ENCODE data around the gene STAP2. TPM values are rescaled to one million over a fixed set of nuclear protein-coding genes. Genes with fewer than 3 reads are reported as not detected.

STAP2 gene
- total RNA-seq, 2 experiments from 2014 or later: 1.7 to 1.8 TPM

DNA sequence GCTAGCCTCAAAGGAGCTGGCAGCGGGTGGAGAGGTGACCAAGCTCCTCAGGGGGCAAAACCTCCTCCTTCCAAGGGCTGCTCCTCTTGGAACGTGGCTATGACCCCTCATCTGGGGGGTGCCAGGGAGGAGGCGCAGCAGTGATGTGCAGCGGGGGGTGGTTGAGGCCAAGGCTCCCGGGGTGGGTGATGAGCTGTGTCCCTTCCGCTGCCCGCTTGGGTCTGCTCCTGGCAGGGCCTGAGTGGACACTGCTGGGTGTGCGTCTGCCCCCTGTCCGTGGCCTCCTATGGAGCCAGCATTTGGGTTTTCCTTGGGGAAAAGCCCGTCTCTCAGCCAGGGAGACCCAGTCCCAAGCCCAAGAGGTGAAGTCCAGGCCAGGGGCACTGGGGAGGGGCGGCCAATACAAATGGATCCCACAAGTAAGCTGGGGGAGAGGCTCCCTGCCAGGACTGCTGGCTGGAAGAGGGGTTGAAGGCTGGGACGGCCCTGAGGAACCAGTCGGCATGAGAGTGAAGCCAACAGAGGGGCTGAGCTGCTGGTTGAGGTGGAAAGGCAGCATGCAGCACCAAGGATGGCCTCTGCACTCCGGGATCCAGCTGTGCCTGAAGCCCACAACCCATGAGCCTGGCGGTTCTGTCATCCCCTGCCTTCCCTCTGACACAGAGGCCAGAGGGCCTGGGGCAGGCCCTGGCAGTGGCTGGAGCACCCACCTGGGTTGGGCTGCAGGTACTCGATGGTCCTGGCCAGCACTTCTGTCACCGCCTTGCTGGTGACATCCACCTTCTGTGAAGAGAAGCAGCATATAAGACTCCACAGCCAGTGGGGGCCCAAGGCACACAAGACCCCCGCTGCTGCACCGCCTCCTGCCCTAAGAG lies 27.4 kb upstream of the STAP2 start:
- no peak overlapping the region for H3K27ac ChIP-seq (ENCODE audit: low read depth in 1 of 2, low read length in 2 of 2)

DNA sequence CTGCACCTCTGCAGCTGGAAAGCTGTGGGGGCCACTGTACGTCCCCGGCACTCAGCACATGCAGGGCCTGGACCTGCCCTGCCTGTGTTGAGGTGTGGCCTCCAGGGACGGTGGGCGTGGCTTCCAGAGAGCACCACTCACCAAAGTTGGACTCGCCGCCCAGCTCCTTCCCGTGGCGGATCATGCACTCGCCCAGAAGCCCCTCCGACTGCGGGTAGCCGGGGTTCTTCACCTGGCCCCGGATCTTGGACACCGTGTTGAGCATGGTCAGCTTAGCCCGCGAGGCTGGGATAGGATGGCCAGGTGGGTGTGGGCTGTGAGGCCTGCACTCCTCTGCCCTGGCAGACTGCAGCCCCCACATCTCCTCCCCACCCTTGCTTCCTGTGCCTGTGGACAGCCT lies 26.7 kb upstream of the STAP2 start:
- ChIA-PET CTCF (interaction anchor here (1.3 kb wide), 1 partner anchor 35 kb away, joined by 5 read pairs; the partner anchor contains the start of gene SH3GL1), POLR2A (interaction anchor here (1.4 to 1.6 kb wide), 2 partner anchors 14 to 22 kb away, joined by 4 read pairs; partner anchors contain the start of gene MPND)
- Histone ChIP-seq H3K4me3 (ENCODE audit: low read length) (no peak overlapping the region), H3K36me3 (ENCODE audit: insufficient read depth, low read length) (peaks cover 61% of the 10 kb centered on the region), H3K9me3 (ENCODE audit: control insufficient read depth in 1 of 2, insufficient read depth in 1 of 2, low read length in 2 of 2) (no peaks in the 10 kb centered on the region), H3K27ac (ENCODE audit: low read depth in 1 of 2, low read length in 2 of 2) (no peak overlapping the region), H3K4me1 (ENCODE audit: insufficient read depth, low read length) (peaks cover 30% of the 10 kb centered on the region), H3K27me3 (ENCODE audit: control insufficient read depth in 1 of 2, insufficient read depth in 2 of 2, low read length in 2 of 2) (no peaks in the 10 kb centered on the region)
- Mint-ChIP-seq H3K27me3 (no peaks in the 10 kb centered on the region), H3K4me1 (ENCODE audit: low read depth) (peaks cover 22% of the 10 kb centered on the region), H3K36me3 (ENCODE audit: low read depth) (peaks cover 21% of the 10 kb centered on the region), H3K27ac (no peak overlapping the region), H3K9me3 (no peaks in the 10 kb centered on the region), H3K4me3 (no peak overlapping the region)
- TF ChIP-seq, protein P1, sequence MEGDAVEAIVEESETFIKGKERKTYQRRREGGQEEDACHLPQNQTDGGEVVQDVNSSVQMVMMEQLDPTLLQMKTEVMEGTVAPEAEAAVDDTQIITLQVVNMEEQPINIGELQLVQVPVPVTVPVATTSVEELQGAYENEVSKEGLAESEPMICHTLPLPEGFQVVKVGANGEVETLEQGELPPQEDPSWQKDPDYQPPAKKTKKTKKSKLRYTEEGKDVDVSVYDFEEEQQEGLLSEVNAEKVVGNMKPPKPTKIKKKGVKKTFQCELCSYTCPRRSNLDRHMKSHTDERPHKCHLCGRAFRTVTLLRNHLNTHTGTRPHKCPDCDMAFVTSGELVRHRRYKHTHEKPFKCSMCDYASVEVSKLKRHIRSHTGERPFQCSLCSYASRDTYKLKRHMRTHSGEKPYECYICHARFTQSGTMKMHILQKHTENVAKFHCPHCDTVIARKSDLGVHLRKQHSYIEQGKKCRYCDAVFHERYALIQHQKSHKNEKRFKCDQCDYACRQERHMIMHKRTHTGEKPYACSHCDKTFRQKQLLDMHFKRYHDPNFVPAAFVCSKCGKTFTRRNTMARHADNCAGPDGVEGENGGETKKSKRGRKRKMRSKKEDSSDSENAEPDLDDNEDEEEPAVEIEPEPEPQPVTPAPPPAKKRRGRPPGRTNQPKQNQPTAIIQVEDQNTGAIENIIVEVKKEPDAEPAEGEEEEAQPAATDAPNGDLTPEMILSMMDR (IDR thresholded peaks at IDR 0.05): no peak
- intact Hi-C loops (cut with DNase I, micrococcal nuclease): no loop called here
- ATAC-seq (ENCODE audit: poor library complexity): no peak
- DNase-seq: no peak

More for the DNA sequence above, 27.4 kb upstream of the STAP2 start:
- H3K4me1 ChIP-seq (ENCODE audit: insufficient read depth, low read length): peaks cover 37% of the 10 kb centered on the region
- H3K4me3 Mint-ChIP-seq: no peak overlapping the region
- ChIA-PET POLR2A (interaction anchor here (1.3 to 1.6 kb wide), 3 partner anchors 13 to 34 kb away, joined by 3 to 4 read pairs (median 4); partner anchors contain the start of genes MPND and SH3GL1), CTCF (interaction anchor here (1.3 to 4.6 kb wide), 2 partner anchors 34 to 35 kb away, joined by 5 to 63 read pairs; partner anchors contain the start of genes CHAF1A and SH3GL1)
- no peak for DNase-seq
- no peaks in the 10 kb centered on the region for H3K9me3 ChIP-seq (ENCODE audit: control insufficient read depth in 1 of 2, insufficient read depth in 1 of 2, low read length in 2 of 2)
- peaks cover 28% of the 10 kb centered on the region for H3K4me1 Mint-ChIP-seq (ENCODE audit: low read depth)
- no peaks in the 10 kb centered on the region for H3K27me3 ChIP-seq (ENCODE audit: control insufficient read depth in 1 of 2, insufficient read depth in 2 of 2, low read length in 2 of 2)
- ATAC-seq (ENCODE audit: poor library complexity): no peak
- peaks cover 14% of the 10 kb centered on the region for H3K36me3 Mint-ChIP-seq (ENCODE audit: low read depth)
- no peaks in the 10 kb centered on the region for H3K9me3 Mint-ChIP-seq
- TF ChIP-seq, protein P1 (IDR thresholded peaks at IDR 0.05): no peak
- no peaks in the 10 kb centered on the region for H3K27me3 Mint-ChIP-seq
- no peak overlapping the region for H3K4me3 ChIP-seq (ENCODE audit: low read length)
- no peak overlapping the region for H3K27ac Mint-ChIP-seq
- peaks cover 55% of the 10 kb centered on the region for H3K36me3 ChIP-seq (ENCODE audit: insufficient read depth, low read length)
- intact Hi-C loops (cut with DNase I, micrococcal nuclease): no loop called here

DNA sequence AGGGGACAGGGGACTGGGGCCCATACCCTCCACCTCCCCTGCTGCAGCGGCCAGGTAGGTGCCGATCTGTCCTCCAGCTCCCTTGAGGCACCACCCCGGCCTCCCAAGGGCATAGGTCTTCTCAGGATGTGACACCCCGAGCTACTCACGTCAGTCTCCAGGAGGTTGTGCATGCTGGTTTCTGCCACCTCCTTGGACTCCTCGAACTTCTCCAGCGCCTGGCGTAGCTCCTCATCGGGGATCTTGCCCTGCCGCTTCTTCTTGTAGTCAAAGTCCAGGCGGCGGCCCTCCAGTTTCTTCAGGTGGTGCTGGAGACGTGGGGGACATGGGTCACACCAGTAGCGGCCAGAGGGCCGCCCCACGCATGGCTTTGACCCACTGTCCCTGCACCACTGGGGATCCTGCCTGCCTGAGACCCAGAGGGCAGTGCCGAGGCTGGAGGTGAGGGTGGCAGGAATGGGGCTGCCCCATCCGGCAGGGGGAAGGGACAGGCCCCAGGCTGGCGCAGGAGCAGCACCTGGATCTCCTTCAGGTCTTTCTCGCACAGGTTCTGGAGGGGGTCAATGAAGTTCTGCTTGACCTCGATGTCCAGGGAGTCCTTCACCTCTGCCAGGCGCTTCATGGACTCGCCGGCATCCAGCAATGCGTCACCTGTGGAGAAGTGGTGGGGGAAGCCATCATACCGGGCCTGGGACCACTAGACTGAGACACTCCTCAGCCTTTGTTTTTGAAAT lies 25.1 kb upstream of the STAP2 start:
- H3K36me3 Mint-ChIP-seq (ENCODE audit: low read depth): peaks cover 19% of the 10 kb centered on the region
- CTCF ChIA-PET: interaction anchor here (1.3 kb wide), 1 partner anchor 11 kb away, joined by 3 read pairs; no protein-coding TSS in a partner anchor
- DNase-seq: peak in 1 of 14 experiments; percentile 17
- POLR2A ChIA-PET: no interaction called here
- no peaks in the 10 kb centered on the region for H3K9me3 Mint-ChIP-seq
- Histone ChIP-seq H3K4me1 (ENCODE audit: insufficient read depth, low read length) (peaks cover 14% of the 10 kb centered on the region), H3K27me3 (ENCODE audit: control insufficient read depth in 1 of 2, insufficient read depth in 2 of 2, low read length in 2 of 2) (no peaks in the 10 kb centered on the region), H3K36me3 (ENCODE audit: insufficient read depth, low read length) (peaks cover 76% of the 10 kb centered on the region), H3K9me3 (ENCODE audit: control insufficient read depth in 1 of 2, insufficient read depth in 1 of 2, low read length in 2 of 2) (no peaks in the 10 kb centered on the region), H3K27ac (ENCODE audit: low read depth in 1 of 2, low read length in 2 of 2) (no peak overlapping the region), H3K4me3 (ENCODE audit: low read length) (no peak overlapping the region)
- no peak overlapping the region for H3K27ac Mint-ChIP-seq
- no peaks in the 10 kb centered on the region for H3K27me3 Mint-ChIP-seq
- intact Hi-C loops (cut with DNase I, micrococcal nuclease): no loop called here
- TF ChIP-seq, protein P1 (IDR thresholded peaks at IDR 0.05): no peak
- no peak overlapping the region for H3K4me3 Mint-ChIP-seq
- no peak for ATAC-seq (ENCODE audit: poor library complexity)
- peaks cover 9% of the 10 kb centered on the region for H3K4me1 Mint-ChIP-seq (ENCODE audit: low read depth)
